ENCODE data around the gene TBC1D24.

- TF ChIP-seq CTCF (IDR thresholded peaks at IDR 0.05 in 4 of 5, conservative IDR thresholded peaks at IDR 0.05 in 1 of 5) (no peak), POLR2A (IDR thresholded peaks at IDR 0.05) (peak; percentile 79 to 83)
These were observed 57.0 kb downstream of the TBC1D24 start for GRCh38 chr16:2531696-2532493.
